ENCODE results near the gene BICD2.
"Not testable (repeated sequence)": the region's sequence is repeated elsewhere in the genome, so short reads cannot be mapped to it uniquely, and the experiment has no call there.

The BICD2 gene

GRCh38 chr9:92764381-92764987 lies at the start of gene BICD2:
Gene BICD2 (minus strand): TSS chr9:92764833. CDS start chr9:92764744, 89 bp downstream.
- no peaks in the 10 kb centered on the region for H3K27me3 ChIP-seq
- H3K36me3 ChIP-seq: no peaks in the 10 kb centered on the region
- peak within 1 kb of the TSS; percentile 97 for H3K27ac ChIP-seq
- no peaks in the 10 kb centered on the region for H3K9me3 ChIP-seq
- peak within 1 kb of the TSS; percentile 87 to 100 for H3K4me3 ChIP-seq (ENCODE audit: low read depth in 1 of 2, low read length in 1 of 2)
- no peak for TF ChIP-seq CTCF (IDR thresholded peaks at IDR 0.05)
- peaks cover 83 to 84% of the 10 kb centered on the region in 2 experiments for H3K4me1 ChIP-seq (ENCODE audit: control insufficient read depth in 1 of 2, insufficient read depth in 1 of 2, low read depth in 1 of 2, low read length in 1 of 2)

GRCh38 chr9:92809629-92810326 lies 45.1 kb upstream of the BICD2 start:
- Histone ChIP-seq H3K27me3 (peaks cover 100% of the 10 kb centered on the region), H3K4me1 (ENCODE audit: control insufficient read depth in 1 of 2, insufficient read depth in 1 of 2, low read depth in 1 of 2, low read length in 1 of 2) (peaks cover 22 to 37% of the 10 kb centered on the region in 2 experiments)
- not testable (repeated sequence) for H3K4me3 ChIP-seq (ENCODE audit: low read depth in 1 of 2, low read length in 1 of 2); H3K9me3 ChIP-seq; H3K27ac ChIP-seq; H3K36me3 ChIP-seq

- Histone ChIP-seq H3K9me3 (no peaks in the 10 kb centered on the region), H3K4me1 (ENCODE audit: control insufficient read depth in 1 of 2, insufficient read depth in 1 of 2, low read depth in 1 of 2, low read length in 1 of 2) (peaks cover 22 to 37% of the 10 kb centered on the region in 2 experiments), H3K27ac (no peak overlapping the region), H3K4me3 (ENCODE audit: low read depth in 1 of 2, low read length in 1 of 2) (peak overlapping the region in 1 of 2 experiments; percentile 46), H3K36me3 (no peaks in the 10 kb centered on the region), H3K27me3 (peaks cover 100% of the 10 kb centered on the region)
- no peak for TF ChIP-seq CTCF (IDR thresholded peaks at IDR 0.05)
These were observed 44.3 kb upstream of the BICD2 start for GRCh38 chr9:92808726-92809451.

- Histone ChIP-seq H3K27ac (no peak overlapping the region), H3K27me3 (peaks cover 100% of the 10 kb centered on the region), H3K4me3 (ENCODE audit: low read depth in 1 of 2, low read length in 1 of 2) (peak overlapping the region in 1 of 2 experiments; percentile 46), H3K4me1 (ENCODE audit: control insufficient read depth in 1 of 2, insufficient read depth in 1 of 2, low read depth in 1 of 2, low read length in 1 of 2) (peaks cover 22 to 37% of the 10 kb centered on the region in 2 experiments), H3K36me3 (no peaks in the 10 kb centered on the region), H3K9me3 (no peaks in the 10 kb centered on the region)
- no peak for TF ChIP-seq CTCF (IDR thresholded peaks at IDR 0.05)
These were observed 43.4 kb upstream of the BICD2 start for GRCh38 chr9:92807757-92808725.

GRCh38 chr9:92807031-92807756 lies 42.6 kb upstream of the BICD2 start:
- no peak overlapping the region for H3K27ac ChIP-seq
- no peaks in the 10 kb centered on the region for H3K36me3 ChIP-seq
- peaks cover 100% of the 10 kb centered on the region for H3K27me3 ChIP-seq
- no peak for TF ChIP-seq CTCF (IDR thresholded peaks at IDR 0.05)
- no peak overlapping the region for H3K4me3 ChIP-seq (ENCODE audit: low read depth in 1 of 2, low read length in 1 of 2)
- no peaks in the 10 kb centered on the region for H3K9me3 ChIP-seq
- H3K4me1 ChIP-seq (ENCODE audit: control insufficient read depth in 1 of 2, insufficient read depth in 1 of 2, low read depth in 1 of 2, low read length in 1 of 2): peaks cover 22 to 37% of the 10 kb centered on the region in 2 experiments
